ENCODE measurements around the gene NT5DC3.

Gene NT5DC3

DNA sequence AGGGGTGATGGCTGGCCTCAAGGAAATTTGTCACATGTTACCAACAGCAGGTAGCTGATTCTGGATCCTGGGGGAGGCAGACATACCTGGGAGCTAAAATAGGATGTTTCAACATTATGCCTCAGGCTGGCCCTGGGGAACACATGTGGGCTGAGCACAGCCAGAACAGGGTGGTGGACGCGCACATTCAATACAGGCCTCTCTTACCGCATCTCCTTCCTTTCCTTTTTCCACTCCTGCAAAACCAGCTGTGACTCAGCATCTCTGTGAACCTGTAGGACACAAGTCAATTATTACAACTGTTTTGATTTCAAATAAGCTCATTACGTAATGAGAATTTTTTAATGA, 61.0 kb downstream of the NT5DC3 start:
- DNase-seq: no peak

DNA sequence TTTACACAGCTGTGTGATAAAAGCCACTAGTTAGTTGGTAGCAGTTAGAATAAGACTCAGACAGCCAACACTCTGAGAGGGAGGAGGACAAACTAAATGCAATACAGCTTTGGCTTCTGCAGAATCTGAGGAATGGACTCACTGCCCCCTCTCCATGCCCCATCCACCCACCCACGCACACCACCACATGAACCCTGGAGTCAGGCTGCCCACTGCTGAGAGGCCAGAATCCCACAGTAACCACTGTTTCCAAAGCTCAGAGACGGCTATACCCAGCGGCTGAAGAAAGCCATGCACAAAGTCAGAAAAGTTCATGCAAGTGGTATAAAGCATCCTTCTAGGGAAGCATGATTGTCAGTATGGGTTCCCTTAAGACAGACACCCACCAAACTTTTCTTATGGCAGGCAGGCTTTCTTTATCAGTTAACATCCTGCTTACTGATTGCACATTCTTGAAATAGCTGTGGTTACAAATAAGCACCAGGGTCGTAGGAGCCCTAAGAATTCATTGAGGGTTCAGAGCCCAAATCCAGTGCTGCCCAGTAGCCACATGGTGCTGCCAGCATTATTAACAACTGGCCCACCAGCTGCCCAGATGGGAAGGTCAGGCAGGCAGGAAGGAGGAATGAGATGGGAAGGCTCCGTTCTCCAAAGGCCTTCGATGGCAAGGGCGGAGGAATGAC, 61.5 kb downstream of the NT5DC3 start:
- no peak for DNase-seq

DNA sequence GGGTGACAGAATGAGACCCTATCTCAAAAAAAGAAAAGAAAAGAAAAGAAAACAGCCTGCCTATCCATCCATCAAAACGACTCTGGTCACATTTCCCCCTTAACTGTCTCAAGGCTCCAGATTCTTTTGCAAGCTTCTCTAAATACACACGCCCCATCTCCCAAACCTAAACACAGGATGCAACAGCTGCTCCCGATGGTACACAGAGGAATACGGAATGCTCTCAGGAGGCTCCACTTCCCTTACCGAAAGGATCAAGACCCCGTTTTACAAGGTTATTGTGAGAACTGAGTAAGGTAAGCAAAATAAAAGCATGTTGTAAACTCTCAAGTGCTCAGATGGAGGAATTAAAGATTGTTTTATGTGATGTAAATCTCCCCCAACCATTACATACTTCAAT, 62.3 kb downstream of the NT5DC3 start:
- no peak for DNase-seq

DNA sequence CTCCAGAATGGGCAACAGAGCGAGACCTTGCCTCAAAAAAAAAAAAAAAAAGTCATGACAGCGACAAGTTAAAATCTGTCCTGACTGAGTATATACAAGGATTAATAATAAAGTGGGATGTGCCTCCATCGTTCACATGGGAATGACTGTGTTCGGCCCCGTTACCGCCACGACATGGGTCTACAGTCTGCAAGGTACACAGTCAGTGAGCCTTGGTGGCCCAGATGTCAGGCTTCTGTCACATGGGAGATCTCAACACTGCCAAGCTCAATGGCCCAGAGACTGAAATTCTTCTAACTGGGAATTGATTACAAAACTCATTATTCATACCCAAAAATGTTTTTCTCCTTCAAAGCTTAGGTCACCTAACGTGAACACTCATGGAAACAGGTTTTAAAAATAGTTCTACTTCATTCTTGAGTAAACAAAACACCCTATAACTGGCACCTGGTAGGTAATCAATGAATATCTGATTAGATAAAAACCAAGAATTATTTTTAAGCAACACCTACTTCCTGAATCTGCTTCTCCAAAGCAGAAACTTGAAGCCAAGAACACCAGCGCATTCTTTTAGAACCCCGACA, 66.0 kb downstream of the NT5DC3 start:
- DNase-seq: no peak

DNA sequence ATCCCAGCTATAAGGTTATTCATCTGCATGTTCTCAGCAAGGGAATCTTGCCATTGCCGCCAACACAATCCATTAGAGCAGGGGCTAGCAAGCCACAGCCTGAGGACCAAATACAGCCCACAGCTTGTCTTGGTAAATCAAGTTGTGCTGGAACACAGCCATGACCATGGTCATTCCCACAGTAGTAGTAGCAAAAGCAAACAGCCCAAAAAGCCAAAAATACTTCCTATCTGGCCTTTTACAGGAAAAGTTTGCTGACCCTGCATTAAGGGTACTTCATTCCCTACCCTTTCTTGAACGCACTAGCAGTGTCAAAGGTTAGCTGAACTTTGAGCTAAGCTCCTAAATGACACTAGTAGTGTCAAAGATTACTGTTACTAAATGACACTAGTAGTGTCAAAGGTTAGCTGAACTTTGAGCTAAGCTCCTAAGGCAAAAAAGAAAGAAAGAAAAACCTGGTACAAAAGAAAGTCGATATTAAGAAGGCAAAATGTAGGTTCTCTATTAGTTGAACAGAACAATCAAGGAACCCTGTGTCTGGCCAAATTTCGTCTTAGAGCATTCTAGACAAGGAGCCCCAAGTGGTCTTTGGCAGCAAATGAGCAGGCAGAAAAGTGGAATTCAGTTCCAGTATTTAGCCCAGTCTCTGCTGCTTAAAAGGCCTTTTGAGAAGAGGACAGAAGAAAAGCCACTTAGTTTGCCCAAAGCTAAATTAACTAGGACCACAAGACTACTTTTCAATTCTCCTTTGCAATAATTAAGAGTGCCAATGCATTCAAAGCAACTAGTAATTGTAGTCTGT, 67.7 kb downstream of the NT5DC3 start:
- no peak for DNase-seq

DNA sequence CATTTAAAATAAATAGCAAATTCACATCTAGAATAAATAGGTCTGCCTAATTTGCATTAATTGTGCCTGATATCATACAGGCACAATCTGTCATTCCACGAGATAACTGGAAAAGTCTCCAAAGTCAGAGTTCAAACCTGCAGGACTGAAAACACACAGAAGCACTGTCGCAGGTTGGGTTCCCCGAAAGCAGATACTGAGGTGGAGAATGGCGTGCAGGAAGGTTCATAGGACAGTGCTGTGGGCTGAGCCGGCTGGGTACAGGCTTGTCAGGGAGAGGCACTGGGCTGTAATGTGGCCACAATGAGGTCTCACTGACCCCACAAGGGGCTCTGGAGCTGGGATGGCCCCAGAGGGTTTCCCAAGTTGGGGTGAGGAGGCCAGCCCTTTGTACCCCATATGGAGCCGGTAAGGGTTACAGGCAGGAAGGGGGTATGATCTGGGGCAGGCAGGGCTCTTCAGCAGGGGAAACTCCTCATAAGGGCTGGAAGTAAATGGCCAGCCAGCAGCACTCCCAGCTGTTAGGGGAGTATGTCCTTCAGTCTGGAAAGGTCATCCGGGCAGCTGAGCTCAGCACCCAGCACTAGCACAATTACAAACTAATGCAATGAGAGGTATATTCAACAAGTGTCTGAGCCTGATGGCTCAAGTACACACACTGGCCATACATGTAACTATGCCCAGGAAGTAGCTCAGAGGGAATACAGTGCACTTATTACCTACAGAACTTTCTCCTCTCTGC, 68.5 kb downstream of the NT5DC3 start:
- no peak for DNase-seq

DNA sequence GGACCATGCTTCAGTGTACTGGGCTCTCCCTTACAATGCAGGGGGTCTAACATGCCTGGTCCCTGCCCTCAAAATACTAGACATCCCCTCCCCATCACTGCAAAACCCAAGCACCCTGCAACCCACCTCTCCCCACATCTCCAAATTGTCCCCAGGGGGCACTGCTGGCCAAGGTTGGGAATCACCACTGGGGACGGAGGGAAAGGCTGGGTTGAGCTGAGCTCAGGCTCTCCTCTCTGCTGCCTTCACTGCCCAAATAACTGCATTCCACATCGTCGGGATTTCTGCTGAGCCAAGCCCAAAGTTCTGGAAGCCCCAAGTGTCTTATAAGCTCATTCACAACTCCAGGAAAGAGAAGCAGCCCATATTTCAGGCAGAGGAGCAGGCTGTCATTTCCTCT, 69.6 kb downstream of the NT5DC3 start:
- peak; percentile 14 to 40 for DNase-seq

DNA sequence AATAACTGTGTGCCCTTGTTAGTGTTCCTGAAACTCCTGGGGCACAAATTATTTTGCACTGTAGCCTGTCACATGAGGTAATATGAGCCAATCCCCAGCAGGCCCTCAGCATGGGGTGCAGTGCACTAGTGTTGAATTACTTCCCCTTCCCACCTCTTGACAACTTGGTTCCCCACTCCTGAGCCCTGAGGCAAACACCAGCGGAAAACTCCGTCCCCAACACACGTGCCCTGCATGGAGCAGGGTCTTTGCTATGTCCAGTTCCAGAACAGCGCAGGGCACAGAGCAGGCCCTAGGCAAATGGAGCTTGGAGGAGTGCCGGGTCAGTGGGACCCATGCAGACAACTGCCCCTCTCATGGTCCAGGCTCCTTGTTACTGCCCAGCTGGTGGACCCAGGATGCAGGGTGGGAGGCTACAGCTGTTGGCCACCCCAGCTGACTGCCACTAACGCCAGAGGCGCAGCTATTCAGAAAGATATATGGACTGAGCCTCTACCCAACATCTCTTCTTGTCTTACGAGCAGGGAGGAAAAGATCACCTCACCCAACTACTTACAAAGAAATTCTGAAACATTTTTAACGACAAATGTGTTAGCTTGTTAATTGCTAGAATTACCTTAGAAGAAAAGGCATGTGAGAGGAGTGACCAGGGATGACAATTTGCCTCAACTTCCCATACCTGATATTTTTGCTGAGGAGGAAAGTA, 71.6 kb downstream of the NT5DC3 start:
- no peak for DNase-seq

DNA sequence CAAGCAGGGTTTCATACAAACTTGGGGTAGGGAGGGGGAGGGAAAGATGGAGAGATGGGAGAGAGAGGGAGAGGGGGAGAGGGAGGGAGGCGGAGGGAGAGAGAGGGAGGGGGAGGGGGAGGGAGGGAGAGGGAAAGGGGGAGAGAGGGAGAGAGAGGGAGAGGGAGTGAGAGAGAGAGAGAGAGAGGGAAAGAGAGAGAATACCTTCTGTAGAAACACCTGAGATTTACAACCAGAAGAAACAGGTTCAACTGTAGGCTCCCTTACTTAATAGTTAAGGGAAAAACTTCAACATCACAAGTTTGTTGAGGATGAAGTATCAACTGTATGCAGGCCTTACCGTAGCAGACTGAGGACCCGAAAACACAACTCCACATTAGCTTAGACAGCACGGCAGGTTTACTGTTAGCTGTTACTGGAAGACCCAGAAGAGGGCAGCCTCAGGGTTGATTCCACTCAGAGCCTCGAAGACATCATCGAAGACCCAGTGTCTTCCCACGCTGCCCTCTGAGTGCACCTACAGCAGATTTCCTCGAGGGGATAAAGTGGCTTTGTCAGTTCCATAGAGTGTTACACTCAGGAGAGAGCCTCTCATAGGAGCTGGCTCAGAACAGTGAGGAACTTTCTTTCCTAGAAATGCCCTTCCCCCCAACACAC, 72.4 kb downstream of the NT5DC3 start:
- peak in 1 of 2 experiments; percentile 23 for DNase-seq

DNA sequence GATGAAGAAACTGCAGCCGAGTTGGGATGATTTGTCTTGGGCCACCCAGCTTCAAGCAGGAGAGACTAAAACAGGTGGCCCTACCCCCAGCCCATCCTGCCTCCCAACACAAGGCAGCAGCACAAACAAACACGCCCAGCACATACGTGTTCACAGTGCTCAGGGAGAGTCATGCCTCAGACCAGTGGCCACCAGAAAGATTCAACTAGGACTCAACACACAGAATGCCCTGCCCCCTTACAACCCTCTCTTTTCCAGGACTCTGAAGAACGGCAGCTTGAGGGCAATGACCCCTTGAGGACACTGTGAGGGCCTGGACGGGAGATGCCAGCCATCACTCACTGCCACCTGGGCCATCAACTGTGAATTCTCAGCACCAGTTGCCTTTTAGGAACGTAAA, 75.0 kb downstream of the NT5DC3 start:
- no peak for DNase-seq

DNA sequence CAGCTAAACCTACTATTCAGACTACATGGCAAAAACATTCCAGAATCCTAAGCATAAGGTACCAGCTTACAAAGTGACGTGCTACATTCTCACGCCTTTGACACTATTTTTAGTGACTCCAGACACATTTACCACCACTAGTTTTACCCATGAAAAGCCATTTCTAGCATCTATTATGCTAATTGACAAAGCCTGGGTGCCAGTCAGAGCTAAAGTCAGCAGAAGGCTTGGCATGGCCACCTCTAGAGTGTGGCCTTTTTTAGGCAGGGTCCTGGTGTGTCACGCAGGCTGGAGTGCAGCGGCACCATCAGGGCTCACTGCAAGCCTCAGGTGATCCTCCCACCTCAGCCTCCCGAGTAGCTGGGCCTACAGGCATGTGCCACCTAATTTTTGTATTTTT, 75.7 kb downstream of the NT5DC3 start:
- DNase-seq: no peak

DNA sequence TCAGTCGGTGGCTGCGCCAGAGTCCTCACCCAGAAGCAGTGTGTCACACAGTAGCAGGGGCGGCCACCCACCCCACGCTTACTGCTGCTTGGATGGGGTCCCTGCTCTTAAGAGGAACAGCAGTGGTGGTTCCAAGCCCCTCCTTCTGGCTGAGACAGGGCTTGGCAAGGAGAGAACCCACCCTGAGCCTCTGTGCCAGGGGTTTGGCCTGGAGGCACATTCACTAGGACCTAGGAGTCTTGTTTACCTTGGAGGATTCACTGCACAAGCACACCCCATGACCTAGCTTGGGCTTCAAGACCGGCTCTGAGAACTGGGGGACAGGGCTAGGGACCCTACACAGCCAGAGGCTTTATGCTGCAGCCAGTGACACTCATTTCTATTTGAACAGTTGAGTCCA, 78.6 kb downstream of the NT5DC3 start:
- DNase-seq: no peak

DNA sequence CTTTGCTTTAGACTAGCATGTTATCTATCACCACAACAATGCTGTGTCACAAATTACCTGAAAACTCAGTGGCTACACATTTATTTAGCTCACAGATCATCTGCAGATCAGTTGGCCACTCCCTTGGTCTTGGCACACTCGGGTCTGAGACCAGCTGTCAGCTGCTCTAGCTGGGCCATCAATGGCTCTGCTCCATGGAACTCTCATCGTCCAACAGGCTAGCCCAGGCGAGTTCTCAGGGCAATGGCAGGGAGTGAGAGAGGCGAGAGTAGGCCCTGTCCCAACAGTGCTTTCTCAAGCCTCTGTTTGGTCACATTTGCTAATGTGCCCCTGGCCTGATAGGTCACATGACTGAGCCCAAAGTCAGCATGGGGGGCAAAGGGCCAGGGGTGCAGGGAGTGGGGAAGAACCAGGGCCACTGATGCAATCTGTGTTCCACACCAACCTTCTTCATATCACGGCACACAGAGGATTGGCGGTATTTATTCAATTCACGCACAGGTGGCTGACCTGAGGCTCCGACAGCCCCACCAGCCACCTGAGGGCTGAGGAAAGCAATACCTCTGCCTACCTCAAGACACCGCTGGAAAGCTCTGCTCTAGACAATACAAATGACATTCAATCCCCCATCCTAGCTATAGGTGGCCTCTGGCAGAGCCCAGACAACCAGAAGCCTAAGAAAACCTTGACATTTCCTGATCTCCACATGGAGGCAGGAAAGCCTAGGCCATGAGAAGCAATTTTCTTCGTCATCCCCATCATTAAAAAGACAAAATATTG, 82.5 kb downstream of the NT5DC3 start:
- no peak for DNase-seq

DNA sequence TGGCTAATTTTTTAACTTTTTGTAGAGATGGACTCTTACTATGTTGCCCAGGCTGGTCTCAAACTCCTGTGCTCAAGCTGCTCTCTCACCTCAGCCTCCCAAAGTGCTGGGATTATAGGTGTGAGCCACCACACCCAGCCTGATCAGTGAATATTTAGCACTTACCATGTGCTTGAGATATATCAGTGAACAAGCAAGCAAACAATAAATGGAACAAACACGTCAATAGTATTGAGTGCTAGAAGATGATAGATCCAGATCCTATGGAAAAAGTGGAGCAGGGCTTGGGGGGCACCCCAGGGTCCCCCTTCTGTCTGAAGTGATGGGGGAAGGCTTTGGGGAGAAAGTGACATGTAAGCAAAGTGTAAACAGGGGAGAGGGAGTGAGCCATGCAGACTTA, 83.8 kb downstream of the NT5DC3 start:
- no peak for DNase-seq

DNA sequence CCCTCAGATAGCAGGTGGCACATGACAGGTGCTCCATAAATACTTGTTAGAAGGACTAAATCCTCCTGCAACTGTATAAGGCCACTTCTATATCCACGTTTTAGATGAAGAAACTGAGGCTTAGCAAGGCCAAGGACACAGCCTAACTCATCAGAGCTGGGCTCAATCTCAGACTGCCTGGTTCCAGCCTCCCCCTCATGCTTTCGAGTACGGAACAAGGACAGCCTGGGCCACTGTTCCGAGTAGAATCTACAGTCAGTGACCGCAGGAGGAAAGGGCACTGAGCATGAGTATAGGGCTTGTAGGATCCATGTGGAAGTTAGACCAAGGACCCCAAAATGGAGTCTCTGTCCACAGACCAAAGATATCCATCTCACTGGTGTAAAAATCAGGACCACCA, 84.6 kb downstream of the NT5DC3 start:
- DNase-seq: no peak

DNA sequence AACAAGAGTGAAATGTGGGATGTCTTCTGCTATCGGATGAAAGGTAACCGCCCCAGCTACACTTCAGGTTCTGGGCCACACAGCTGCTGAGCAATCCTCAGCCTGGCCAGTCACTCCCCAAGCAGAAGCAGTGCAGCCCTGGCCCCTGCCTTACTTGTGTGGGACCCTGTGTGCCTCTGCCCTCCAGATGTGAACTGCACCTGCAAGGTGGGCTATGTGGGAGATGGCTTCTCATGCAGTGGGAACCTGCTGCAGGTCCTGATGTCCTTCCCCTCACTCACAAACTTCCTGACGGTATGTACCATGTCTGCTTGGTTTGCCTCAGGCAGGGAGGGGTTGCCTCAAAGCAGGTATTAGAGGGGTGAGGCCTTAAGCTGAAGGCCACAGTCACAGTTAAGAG, 85.6 kb downstream of the NT5DC3 start:
- DNase-seq: no peak

DNA sequence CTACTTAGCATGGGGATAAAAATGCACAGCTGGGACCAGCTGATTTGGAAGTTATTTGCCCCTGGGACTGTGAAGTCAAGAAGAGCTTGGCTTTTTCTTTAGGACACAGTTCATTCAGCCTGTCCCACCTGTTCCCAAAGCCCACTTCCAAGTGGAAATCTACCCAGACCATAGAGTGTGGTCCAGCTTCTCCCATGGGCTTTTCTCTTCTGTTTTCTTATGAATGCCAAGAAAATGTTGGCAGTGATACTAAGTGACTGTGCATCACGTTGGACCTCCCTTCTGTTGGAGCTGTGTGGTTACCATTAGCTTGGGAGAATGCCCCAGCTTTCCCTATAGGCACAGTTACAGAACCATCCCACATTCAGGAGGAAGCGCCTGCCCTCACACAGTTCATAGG, 89.4 kb downstream of the NT5DC3 start:
- no peak for DNase-seq

DNA sequence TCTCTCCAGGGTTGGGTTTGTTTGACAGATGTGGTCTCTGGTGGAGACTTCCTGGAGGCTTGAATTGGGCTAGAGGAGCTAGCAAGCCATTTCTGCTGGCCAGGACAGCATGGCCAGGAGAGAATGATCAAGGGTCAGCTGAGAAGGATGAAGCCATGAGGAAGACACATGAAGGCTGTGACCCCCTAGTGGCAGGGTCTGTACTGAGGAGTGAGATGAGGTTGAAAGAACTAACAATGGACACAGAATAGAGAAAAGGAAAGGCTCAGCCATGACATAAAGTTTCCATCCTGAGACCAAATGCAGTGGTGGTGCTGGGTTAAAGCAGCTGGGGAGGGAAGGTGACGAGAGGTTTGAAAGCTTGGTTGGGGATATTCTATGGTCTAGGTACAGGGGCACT, 89.9 kb downstream of the NT5DC3 start:
- DNase-seq: no peak

DNA sequence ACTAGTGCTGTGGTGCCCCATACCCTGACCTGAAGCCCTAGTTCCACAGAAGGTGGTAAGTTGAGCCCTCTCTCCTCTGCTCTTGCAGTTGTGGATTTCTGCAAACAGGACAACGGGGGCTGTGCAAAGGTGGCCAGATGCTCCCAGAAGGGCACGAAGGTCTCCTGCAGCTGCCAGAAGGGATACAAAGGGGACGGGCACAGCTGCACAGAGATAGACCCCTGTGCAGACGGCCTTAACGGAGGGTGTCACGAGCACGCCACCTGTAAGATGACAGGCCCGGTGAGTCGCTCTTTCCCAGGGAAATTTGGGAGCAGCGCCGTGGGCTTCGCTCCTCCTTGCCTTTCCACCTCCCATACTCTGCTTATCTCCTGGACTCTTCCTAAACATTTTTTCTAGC, 92.2 kb downstream of the NT5DC3 start:
- no peak for DNase-seq

DNA sequence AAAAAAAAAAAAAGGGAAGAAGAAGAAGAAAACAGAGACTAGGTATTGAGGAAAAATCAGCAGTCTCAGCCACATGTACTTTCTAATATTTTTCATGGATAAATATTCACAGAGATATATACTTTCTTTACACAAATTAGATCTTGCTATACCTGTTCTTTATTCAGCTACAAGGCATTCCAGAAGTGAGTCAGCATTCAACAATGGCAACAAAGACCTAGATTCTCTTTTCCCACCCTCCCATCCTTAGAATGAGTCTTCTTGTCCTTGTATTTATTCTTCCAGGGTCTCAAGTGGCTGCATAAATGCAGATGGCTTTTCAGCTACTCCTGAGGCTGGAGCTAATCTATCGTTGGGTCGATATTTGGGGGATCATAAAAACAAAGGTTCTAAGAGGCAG, 93.0 kb downstream of the NT5DC3 start:
- no peak for DNase-seq

DNA sequence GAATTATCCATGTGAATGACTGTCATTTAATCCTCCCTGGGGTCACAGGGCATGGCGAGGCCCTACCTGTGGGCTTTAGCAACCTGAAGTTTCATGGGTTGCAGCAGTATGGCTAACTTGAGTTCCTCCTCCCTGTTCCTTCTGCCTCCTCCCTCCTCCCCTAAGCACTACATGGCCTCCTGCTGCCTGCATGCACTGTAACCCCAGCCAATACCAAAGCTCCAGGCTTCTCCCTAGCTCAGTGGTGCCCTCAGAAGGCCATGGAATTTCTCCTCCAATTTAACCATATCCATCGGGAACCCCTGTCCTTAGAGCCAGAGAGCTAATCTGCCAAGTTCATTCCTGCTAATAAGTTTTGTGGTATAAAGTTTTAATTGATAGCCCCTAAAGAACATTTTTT, 95.1 kb downstream of the NT5DC3 start:
- DNase-seq: no peak

DNA sequence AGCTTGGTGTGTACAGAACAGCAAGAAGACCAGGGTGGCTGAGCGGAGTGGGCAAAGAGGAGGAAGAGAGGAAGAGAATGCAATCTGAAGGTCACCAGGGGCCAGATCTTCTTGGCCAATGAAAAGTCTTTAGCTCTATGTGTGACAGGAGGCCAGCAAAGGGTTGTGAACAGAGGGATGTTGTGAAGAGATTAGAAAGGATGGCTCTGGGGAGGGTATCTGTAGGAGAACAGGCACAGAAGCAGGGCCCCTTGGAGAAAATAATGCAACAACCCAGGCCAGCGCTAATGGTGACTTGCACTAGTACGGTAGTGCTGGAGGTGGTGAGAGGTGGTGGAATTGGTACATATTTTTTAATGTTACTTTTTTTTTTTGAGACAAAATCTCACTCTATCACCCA, 97.2 kb downstream of the NT5DC3 start:
- DNase-seq: no peak

Data from NCI-H526 (cell line).